ENCODE results near the gene KLC1.

KLC1 gene

DNA sequence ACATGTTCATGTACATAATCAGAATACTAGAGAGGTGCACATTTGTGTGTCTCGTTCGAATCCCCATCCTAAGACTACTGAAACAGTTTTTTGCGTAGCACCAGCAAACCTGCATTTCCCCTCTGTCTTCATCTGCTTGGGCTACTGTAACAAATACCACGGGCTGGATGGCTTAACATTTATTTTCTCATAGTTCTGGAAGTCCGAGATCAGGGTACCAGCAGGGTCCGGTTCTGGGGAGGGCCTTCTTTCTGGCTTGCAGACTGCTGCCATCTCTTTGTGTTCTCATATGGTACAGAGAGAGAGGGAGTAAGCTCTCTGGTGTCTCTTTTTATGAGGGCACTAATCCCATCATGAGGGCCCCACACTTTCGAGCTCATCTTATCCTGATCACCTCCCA is 30.6 kb downstream of the KLC1 start:
- DNase-seq (ENCODE audit: low spot score): no peak

DNA sequence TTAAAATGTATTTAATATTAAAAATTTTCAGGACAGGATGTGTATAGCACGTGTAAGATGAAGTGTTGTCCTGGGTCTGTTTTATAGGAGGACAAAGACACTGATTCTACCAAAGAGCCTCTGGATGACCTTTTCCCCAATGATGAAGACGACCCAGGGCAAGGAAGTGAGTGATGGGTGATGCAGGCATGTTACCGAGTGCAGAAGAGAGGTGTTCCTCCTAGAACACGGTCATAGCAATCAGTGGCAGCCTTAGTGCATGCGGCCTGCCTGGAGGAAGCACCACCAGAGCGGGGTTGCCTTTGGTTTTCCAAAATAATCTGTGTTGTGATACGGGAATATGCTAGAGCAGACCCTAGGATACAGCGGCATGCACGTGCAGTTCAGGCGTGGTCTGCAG is 33.0 kb downstream of the KLC1 start:
- no peak for DNase-seq (ENCODE audit: low spot score)

- no peak for DNase-seq (ENCODE audit: low spot score)
Observed at GRCh38 chr14:103662591-103662990, 33.6 kb downstream of the KLC1 start.

- no peak for DNase-seq (ENCODE audit: low spot score)
Observed at GRCh38 chr14:103663506-103663905, 34.5 kb downstream of the KLC1 start.

- DNase-seq (ENCODE audit: low spot score): no peak
Observed at GRCh38 chr14:103667671-103668070, 38.7 kb downstream of the KLC1 start.

DNA sequence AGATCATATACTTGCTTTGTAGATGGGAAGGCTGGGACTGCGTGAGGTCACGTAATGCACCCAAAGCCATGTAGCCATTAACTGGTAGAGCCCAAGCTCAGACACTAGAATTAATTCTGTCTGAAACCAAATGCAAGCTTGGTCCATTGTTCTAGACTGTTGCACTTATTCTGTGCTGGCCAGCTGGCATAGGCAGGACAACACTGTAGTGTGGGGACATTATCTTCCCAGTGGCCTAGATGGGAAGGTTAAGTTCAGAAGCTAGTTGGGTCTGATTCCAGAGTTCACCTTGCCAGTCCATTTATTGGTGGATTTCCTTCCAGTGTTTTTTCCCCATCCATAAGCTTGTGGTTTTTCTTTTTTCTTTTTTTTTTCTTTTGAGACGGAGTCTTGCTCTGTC is 39.1 kb downstream of the KLC1 start:
- DNase-seq (ENCODE audit: low spot score): no peak

- DNase-seq (ENCODE audit: low spot score): no peak
Observed at GRCh38 chr14:103669370-103669769, 40.4 kb downstream of the KLC1 start.

- no peak for DNase-seq (ENCODE audit: low spot score)
Observed at GRCh38 chr14:103671911-103672310, 42.9 kb downstream of the KLC1 start.

DNA sequence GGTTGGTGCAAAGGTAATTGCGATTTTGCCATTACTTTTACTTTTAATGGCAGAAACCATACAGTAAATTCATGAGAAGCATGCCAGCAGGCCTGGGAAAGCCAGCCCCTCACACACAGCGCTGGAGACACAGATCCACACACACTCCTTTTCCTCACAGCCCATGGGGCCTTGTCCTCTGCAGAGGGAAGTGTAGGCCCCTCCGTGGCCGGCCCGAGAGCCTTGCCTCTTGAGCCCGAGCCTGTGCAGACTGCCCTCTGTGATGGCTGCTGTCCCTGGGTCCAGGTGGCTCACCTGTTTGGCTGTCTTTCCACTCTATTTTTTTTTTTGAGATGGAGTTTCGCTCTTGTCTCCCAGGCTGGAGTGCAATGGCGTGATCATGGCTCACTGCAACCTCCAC is 46.9 kb downstream of the KLC1 start:
- DNase-seq (ENCODE audit: low spot score): no peak

GRCh38 chr14:103676881-103677675 is 48.1 kb downstream of the KLC1 start:
- no peak for DNase-seq (ENCODE audit: low spot score)

DNA sequence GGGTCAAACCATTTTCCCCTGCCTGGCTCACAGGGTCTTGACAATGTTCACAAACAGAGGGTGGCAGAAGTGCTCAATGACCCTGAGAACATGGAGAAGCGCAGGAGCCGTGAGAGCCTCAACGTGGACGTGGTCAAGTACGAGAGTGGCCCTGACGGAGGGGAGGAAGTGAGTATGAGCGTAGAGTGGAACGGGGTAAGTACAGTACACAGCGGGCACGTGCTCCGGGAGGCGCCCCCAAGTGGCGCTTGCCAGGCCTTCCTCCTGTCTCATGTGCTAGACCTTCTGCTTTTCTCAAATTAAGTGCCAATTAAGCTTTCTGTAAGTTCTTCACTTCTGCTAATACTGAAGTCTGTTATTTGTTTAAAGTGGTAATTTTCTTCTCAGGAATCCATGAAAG is 50.3 kb downstream of the KLC1 start:
- no peak for DNase-seq (ENCODE audit: low spot score)

DNA sequence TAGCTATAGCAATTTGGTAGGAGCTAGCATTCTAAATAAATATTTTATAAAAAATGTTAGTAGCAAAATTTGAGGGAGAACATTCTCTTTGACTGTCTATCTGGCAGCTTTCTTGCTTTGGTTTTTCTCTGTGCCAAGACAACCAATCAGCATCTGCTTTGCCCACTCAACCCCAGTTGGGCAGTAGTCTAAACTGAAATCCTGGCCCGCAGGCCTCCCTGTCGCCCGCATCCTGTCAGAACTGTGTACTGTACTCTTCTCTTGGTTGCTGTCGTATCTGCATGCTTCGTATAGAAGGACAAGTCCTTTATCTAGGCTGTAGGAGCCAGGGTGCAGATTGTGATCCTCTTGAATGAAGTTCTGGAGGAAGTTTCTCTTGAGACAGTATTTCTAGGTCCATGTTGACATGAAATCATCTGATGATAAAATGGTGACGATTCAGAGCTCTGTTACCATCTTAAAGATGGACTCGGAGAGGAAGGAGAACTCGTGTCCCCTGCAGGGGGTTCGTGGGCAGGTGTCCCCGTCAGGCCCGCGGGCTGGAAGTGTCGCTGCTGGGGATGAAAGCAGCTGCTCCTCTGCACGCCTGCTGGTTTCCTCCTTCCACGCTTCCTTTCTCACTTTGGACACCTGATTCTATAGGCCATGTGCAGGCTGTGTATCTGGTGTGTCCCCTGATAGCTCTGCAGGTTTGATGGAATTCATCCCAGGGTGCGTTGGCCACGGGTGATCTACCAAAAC is 51.6 kb downstream of the KLC1 start:
- DNase-seq (ENCODE audit: low spot score): no peak

GRCh38 chr14:103683139-103683538 is 54.1 kb downstream of the KLC1 start:
- no peak for DNase-seq (ENCODE audit: low spot score)

- DNase-seq (ENCODE audit: low spot score): no peak
Observed at GRCh38 chr14:103684471-103684870, 55.5 kb downstream of the KLC1 start.

DNA sequence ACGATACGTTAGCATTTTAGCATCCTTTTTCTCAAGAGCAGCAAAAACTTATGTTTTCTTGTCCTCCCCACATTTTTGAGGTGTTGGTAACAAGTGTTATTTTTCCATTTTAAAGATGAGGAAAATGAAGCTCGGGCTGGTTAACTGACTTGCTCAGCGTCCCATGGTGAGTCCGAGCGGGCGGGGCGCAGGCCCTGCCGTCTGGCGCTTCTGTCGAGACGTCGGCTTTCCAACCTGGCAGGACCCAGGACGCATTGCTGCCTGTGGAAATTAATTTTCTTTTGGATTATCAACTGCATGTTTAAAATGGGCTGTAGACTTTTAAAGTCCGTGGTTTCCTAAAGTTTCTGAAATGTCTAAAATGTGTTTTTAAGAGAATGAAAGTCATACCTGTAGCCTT is 55.9 kb downstream of the KLC1 start:
- DNase-seq (ENCODE audit: low spot score): no peak

DNA sequence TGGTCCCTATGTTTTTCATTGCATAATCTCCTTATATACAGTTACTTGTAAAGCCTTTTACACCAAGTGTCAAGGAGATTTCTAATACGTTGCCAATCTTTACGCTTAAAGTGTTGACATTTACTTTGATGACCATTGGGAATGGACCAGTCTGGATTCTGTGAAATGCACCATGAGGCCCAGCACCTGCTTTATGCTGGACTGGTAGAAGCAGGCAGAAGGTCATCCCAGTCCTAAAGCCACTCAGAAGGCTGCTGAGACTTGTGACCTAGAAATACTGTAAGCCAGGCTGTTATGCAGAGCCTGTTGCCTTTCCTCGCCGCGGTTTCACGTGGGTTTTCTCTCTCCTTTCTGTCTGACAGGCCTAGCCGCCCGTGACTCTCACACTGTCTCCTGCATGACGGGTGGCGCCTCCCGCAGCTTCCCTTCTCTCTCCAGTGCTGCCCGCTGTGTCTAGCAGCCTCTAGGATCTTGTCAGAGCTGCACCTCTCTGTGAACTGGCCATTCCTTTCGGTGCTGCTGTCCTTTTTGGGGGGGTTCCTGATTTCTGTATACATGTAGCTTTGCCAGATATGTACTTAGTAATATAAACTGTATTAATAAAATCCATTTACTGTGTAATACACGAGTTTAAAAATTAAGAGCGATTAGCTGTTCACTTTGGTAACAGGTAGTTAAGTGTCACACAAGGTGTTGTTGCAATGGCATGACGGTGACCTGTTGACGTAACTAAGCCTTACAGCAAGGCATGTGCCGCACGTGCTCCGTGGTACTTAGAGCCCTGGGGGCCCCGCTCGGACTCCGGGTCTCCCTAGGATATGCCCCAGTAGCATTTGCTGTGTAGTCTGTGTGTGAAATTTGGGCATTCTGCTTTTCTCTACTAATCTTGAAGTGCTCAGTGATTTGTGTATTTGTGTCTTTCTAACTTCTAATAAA is 56.5 kb downstream of the KLC1 start:
- no peak for DNase-seq (ENCODE audit: low spot score)

DNA sequence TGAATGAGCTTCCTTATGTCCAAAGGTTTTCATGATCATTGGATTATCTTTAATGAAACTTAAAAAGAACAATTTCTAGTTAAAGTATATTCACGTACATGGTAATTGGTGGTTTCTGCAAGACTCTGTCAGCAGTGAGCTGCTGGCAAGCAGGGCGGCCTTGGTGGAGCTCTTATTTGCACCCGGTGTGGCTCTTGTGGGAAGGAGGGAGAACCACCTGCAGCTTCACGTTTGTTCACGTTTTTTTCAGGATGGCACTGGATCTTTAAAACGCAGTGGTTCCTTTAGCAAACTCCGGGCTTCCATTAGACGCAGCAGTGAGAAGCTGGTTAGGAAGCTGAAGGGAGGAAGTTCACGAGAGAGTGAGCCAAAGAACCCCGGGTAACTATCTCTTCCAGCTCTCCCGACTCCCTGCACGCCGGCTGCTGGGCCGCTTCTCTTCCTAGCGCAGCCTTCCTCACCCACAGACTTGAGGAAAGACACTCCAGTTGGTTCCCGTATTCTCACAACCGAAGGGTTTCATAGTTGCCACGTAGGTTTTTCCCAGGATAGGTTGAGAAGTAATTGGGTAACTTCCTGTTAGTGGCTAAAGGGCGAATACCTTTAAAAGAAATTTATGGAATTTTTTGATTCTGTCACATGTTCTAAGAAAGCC is 57.9 kb downstream of the KLC1 start:
- no peak for DNase-seq (ENCODE audit: low spot score)

- DNase-seq (ENCODE audit: low spot score): no peak
Observed at GRCh38 chr14:103687712-103688111, 58.7 kb downstream of the KLC1 start.

GRCh38 chr14:103688441-103688840 is 59.4 kb downstream of the KLC1 start:
- DNase-seq (ENCODE audit: low spot score): no peak

GRCh38 chr14:103688906-103689902 is 60.2 kb downstream of the KLC1 start:
- DNase-seq (ENCODE audit: low spot score): no peak

Measured in SK-N-DZ (cell line).